HS-27A (cell line): ENCODE data around the gene CMIP.

Source experiments
- DNase-seq: peaks from one replicate; pipeline ENCODE4 v3.0.0-alpha.2; 2012; ENCODE audit warnings: low read depth, missing footprints

The CMIP gene

GRCh38 chr16:81480606-81481206 lies 36.1 kb downstream of the CMIP start:
- DNase-seq: no peak

DNA sequence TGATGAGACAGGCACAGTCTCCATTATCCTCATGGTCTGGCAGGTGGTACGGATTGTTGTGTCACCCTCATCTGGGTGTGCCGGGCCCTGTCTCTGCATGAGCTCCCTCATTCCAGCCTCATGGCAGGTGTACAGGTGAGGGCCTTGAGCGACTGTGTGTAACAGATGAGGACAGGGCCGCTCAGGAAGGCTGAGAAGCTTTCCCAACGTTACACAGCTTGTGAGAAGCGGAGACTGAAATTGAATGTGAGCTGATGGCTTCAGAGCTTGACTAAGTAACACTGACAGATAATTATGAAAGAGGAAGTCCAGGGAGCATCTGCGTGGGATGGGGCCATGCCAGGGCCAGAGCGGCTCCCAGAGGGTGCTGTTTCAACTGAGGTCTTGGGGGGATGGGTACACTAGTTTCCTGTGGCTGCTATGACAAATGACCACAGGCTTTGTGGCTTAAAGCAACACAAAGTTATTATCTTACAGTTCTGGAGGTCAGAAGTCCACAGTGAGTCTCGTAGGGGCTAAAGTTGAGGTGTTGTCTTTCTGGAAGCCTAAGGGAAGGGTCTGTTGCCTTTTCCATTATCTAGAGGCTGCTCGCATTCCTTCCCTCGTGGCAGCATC lies 36.7 kb downstream of the CMIP start:
- DNase-seq: no peak

- no peak for DNase-seq
Observed at GRCh38 chr16:81482329-81483063, 37.9 kb downstream of the CMIP start.

DNA sequence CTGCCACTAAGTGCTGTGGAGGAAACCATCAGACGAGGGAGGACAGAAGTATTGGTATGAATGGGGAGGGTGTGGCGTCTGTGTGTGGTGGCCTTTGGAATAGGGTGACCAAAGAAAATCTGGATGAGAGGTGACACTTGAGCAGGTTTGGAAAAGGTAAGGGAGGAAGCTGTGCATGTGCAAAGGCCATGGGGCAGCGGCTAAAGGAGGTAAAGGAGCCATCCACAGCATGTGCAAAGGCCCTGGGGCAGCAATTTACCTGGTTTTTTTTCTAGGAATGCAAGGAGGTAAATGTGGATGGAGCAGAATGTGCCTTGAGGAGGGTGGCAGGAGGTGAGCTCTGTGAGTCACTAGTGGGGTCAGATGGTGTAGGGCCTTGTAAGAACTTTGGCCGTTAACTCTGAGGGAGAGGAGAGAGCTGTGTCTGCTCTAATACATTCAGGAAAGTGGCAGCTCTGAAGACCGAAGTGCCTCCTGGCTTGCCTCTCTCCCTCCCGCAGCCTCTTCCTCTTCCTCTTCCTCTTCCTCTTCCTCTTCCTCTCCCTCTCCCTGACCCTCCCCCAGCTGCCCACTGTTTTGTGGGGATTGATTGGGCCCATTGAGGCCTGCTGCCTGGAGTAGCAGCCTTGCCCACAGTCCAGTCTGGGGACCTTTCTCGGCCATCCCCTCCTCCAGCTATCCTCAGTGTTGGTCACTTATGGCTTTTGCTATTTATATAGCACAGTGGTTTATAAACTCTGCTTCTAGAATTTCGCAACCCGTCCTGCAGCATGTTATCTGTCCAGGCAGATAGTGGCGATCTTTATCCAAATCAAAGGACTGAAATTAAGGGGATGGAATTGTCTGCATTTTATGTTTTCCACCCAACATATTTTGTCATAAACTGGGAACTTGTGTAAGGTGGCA lies 38.7 kb downstream of the CMIP start:
- no peak for DNase-seq

GRCh38 chr16:81483970-81484595 lies 39.5 kb downstream of the CMIP start:
- no peak for DNase-seq

GRCh38 chr16:81484908-81485624 lies 40.5 kb downstream of the CMIP start:
- no peak for DNase-seq

GRCh38 chr16:81485824-81486539 lies 41.4 kb downstream of the CMIP start:
- no peak for DNase-seq

DNA sequence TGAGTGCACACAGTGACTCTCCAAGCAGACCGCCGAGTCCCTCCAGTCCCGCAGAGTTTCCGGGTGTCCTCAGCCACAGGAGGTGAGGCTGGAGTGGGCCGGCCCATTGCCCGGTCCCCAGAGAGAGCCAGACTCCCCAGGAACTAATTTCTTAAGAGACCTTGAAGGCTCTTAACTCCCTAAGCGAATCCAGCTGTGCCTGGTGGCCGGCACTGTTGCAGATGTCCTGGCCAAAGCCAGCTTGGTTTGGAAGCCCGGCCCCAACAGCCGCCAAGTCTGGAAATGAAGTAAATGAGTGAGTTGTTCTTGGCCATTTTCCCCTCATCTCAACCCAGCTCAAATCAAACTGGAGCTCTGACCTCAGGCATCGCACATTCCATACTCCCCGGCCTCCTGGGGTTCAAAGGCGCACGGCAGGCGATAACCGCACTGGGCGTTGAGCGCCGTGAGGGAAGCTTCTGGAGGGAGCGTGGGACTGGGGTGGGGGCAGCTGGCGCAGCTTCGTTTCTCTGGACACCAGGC lies 42.0 kb downstream of the CMIP start:
- DNase-seq: no peak

DNA sequence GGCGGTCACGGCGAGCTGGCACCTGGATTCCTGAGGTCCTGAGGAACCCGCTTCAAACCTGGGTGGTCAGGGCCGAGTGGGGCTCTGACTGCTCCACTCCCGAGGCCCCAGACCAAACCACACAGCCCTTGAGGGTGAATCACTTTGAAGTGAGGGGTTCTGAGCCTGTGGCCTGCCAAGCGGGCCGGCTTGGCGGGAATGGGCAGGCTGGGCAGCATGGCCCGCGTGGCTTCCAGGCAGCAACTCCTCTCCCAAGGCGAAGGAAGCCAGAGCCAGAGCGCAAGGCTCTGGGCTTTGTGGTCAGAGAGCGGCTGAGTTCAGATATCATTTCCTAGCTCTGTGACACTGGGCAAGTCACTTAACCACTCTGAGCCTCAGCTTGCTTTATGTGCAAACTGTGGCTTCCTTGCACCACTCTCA lies 42.7 kb downstream of the CMIP start:
- DNase-seq: no peak

DNA sequence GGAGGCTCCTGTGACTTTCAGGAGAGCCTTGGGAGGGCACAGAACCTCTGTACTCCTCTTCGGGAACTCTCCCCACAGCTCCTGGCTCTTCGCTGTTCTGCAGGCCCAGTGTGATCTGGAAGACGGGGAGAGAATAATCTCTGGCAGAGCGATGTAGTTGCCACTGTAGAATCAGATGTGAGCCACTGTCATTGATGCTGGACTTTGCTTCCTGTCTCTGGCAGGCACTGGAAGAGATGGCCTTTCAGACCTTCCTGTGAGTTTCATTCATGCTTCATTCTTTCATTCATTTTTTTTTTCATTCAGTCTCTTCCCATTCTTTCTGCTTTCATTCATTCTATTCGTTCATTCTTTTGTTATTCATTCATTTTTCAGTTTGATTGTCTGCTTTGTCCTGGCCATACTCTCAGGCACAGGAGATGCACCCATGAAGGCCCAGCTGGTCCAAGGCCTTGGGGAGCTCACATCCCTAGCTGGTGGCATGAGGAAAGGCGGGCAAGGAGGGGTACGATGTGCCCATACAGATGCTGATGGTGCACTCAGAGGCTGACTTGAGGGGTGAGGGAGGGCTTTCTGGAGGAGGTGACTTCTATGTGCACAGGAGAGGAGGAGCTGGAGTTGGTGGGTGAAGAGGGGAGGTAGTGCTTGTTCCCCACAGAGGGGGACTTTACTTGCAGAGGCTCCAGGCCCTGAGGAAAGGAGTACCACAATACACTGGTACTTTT lies 44.2 kb downstream of the CMIP start:
- DNase-seq: no peak

DNA sequence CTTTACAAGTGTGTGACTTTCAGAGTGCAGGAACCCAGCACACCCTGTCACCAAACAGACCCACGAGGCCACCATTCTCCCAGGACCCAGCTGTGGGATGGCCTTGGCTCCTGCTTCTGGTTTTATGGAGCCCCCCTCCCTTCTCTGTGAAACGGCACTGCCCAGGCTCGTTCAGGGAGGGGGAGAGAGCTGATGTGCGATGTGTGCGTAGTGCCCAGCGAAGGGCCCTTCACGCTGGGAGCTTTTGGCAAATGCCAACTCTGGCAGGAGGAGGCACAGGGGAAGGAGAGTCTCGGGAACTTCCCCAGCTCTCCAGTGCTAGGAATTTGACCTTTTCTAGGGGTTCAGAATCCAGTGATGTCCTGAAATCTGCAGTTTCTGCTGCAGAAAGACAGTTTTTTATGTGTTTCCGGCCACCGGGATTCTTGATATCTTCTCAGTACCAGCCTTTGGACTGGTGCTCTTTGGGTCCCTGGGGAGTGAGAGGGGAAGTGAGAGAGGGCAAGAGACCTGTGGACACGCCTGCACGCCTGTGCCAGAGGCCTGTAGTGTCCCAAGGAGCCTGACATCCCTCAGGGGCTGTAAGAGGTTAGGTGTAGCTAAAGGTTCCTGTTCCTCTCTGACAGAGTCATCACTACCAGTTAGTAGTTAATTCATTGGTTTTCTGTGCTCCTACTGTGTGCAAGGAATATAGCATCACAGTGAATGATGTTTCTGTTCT lies 45.1 kb downstream of the CMIP start:
- DNase-seq: no peak

GRCh38 chr16:81491541-81492188 lies 47.1 kb downstream of the CMIP start:
- DNase-seq: no peak

DNA sequence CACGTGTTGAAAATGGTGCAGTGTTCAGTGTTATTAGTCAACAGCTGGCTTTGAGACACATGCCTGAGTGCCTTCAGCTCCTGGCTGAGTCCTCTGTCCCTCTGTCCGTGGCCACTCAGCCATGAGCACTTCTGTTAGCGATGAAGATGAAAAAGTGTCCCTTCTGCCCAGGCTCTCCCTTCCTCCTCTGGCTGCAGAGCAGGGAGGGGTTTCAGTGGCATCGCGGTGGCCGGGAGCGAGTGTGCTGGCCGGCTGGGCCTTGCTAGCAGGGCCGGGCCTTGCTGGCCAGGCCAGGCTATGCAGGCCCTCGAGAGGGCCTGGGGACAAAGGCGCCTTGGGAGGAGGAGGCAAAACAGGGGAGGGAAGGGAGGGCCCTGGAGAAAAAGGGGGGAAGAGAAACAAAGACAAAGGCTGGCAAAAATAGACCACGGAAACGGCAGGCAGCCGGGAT lies 47.7 kb downstream of the CMIP start:
- no peak for DNase-seq

- no peak for DNase-seq
Observed at GRCh38 chr16:81492965-81493754, 48.6 kb downstream of the CMIP start.

DNA sequence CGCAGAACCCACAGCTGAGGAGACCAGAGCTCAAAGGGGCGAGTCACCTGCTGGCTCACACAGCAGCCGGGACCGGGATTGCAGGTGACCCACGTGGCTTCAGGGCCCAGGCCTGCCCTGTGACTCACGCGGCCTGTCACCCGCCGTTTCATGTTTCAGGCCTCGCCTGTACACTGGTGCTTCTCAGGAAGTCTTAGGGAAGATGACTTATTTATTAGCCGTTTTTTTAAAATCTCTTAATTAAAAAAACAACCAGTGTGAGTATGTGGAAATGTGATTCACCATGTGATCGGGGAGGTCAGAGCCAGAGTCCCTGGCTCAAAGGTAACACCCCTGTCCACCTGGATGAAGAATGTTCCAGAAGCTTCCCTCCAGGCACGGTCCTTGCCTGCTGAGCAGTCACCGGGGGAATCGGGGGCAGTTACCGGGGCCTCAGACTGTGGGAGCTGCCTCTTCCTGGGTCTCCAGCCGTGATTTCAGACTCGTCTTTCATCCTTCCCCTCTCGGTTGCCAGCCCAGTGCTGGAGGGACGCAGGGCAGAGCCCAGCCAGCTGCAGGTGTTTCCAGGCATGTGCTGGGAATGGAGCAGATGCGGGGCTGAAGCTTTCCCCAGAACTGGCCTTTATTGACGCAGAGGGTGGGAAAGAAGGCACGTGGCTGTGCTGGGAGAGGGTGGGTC lies 49.3 kb downstream of the CMIP start:
- no peak for DNase-seq

GRCh38 chr16:81494434-81494806 lies 49.8 kb downstream of the CMIP start:
- no peak for DNase-seq

DNA sequence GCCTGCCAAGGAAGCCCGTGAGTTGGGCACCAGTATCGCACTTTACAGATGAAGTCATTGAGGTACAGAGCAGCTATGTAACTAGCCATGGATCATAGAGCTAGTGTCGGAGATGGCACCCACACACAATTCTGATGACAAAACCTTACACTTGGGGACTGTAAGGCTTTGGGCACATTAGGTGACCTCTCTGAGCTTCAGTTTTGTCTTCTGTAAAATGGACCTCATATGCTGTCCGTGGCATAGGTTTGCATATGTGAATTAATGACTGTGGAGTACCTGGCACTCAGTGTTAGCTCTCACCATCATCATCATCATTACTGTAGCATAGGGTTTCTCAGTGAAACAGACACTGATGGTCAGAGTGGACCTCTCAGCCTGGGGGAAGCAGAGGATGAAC lies 50.3 kb downstream of the CMIP start:
- no peak for DNase-seq
